Panc1 (cell line): Measurements from ENCODE around the gene PTPRO. TPM values are rescaled to one million over a fixed set of nuclear protein-coding genes. Genes with fewer than 3 reads are reported as not detected.

Experiments
- ATAC-seq: fragments of 200-7000 bp; cut with Tn5 transposase; 2 replicates; pipeline ENCODE4 v1.9.1; 2020; ENCODE audit warnings: mild to moderate bottlenecking, moderate library complexity
- BruUV-seq: library from RNA; stranded (reverse); fragments of 400-500 nt; replicated peaks from 2 replicates; lab custom pipeline; 2021; lab: Mats Ljungman, UMichigan
- CTCF ChIA-PET: fragments of 300-600 bp; sonication (Branson Sonifier 250); formaldehyde crosslinking; loops from one replicate; lab custom pipeline; 2022; ENCODE audit warnings: antibody characterized with exemption; lab: Charles Lee
- POLR2A ChIA-PET: fragments of 300-600 bp; sonication (Branson Sonifier 250); formaldehyde crosslinking; loops from one replicate; lab custom pipeline; 2022; ENCODE audit warnings: antibody characterized with exemption; lab: Charles Lee
- DNase-seq: peaks from one replicate; pipeline ENCODE4 v3.0.0-alpha.2; 2010; ENCODE audit warnings: low read depth, low spot score
- H3K27ac ChIP-seq: 2 replicates; pipeline ENCODE4 v1.5.1; 2011; ENCODE audit warnings: mild to moderate bottlenecking, low read length, inconsistent platforms
- H3K27me3 ChIP-seq: fragments of 200-500 bp; sonication (Bioruptor generic); 2 replicates; pipeline ENCODE4 v1.6.0; 2014; ENCODE audit warnings: low read length, inconsistent platforms; ENCODE audit not compliant: control insufficient read depth, insufficient read depth
- H3K36me3 ChIP-seq: fragments of 200-500 bp; sonication (Bioruptor generic); 2 replicates; pipeline ENCODE4 v1.5.1; 2014; ENCODE audit warnings: inconsistent platforms, mild to moderate bottlenecking, low read length, moderate library complexity; ENCODE audit not compliant: control insufficient read depth, insufficient read depth
- H3K4me1 ChIP-seq: 2 replicates; pipeline ENCODE4 v1.5.1; 2011; ENCODE audit warnings: inconsistent platforms, mild to moderate bottlenecking, low read length, moderate library complexity; ENCODE audit not compliant: control insufficient read depth, insufficient read depth
- H3K4me3 ChIP-seq, 2 experiments: 2 replicates each; pipeline ENCODE4 v1.5.1; 2011 to 2012; ENCODE audit warnings: low read depth in 2 of 2, low read length in 2 of 2, mild to moderate bottlenecking in 2 of 2, inconsistent platforms in 1 of 2, moderate library complexity in 1 of 2
- H3K9me3 ChIP-seq: fragments of 200-500 bp; sonication (Bioruptor generic); 2 replicates; pipeline ENCODE4 v1.5.1; 2014; ENCODE audit warnings: low read depth, mild to moderate bottlenecking, inconsistent platforms, low read length, moderate library complexity; ENCODE audit not compliant: control insufficient read depth, insufficient read depth
- POLR2AphosphoS5 ChIP-seq: IDR thresholded peaks from 2 replicates; pipeline ENCODE4 v1.6.1; 2012; ENCODE audit warnings: mild to moderate bottlenecking, low read depth, low read length, moderate library complexity
- SIN3A ChIP-seq: IDR thresholded peaks from 2 replicates; pipeline ENCODE4 v1.6.1; 2012; ENCODE audit warnings: low read depth, mild to moderate bottlenecking, low read length, moderate library complexity, borderline replicate concordance; ENCODE audit not compliant: insufficient read depth
- TCF7L2 ChIP-seq: IDR thresholded peaks from 2 replicates; pipeline ENCODE4 v1.6.1; 2011; ENCODE audit warnings: mild to moderate bottlenecking, low read depth, low read length, inconsistent platforms
- in situ Hi-C: cut with HindIII; loops from 2 replicates; pipeline ENCODE4 v1.10.0; 2016; ENCODE audit warnings: low sequenced_read_pairs, low pct_unique_long_range_greater_than_20kb
- intact Hi-C: fragments of 100-400 bp; cut with micrococcal nuclease; formaldehyde crosslinking; loops from one replicate; pipeline ENCODE4 v1.10.0; 2022; ENCODE audit not compliant: unreplicated experiment
- total RNA-seq: library from RNA; stranded (reverse); gene quantifications from one replicate; pipeline ENCODE4 v1.2.1, GENCODE V29; 2021; ENCODE audit not compliant: unreplicated experiment
- TF ChIP-seq, protein P1 (sequence below): fragments of 450-650 bp; IDR thresholded peaks from 2 replicates; pipeline ENCODE4 v1.5.1; 2017; ENCODE audit warnings: mild to moderate bottlenecking
- TF ChIP-seq, protein P2 (sequence below), 2 experiments: IDR thresholded peaks; 2 replicates each; pipeline ENCODE4 v1.6.1; 2011 to 2012; ENCODE audit warnings: low read depth in 2 of 2, control low read depth in 1 of 2, low read length in 1 of 2, mild to moderate bottlenecking in 1 of 2, moderate library complexity in 1 of 2; ENCODE audit not compliant: insufficient read depth in 1 of 2

The PTPRO gene
- total RNA-seq, 1 experiment from 2014 or later, result not detected

DNA sequence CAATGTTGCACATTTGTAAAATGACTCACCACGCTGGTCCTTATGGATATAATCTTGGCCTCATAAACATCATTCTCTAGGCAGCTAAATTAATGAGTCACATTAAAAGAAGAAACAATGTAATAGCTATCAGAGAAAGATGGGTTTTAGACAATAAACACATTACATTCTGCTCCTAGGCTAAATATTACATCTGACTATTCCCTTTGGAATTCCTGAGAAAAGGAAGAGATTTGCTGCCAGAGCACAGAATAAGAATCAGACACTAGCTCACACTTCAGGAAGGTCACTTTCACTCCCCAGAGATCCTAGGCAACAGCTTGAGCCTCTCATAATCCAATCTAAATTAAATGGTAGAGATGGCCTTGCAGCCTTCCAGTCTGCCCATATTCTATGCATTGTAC is 218.2 kb downstream of the PTPRO start:
- DNase-seq, result no peak
- H3K9me3 ChIP-seq, result no peaks in the 10 kb centered on the region
- intact Hi-C loops (no loop called here), in situ Hi-C loops (no loop called here)
- no peak overlapping the region for H3K27ac ChIP-seq
- no peak for ATAC-seq
- POLR2A ChIA-PET, result no interaction called here
- no peaks in the 10 kb centered on the region for H3K4me1 ChIP-seq
- TF ChIP-seq, protein P1, sequence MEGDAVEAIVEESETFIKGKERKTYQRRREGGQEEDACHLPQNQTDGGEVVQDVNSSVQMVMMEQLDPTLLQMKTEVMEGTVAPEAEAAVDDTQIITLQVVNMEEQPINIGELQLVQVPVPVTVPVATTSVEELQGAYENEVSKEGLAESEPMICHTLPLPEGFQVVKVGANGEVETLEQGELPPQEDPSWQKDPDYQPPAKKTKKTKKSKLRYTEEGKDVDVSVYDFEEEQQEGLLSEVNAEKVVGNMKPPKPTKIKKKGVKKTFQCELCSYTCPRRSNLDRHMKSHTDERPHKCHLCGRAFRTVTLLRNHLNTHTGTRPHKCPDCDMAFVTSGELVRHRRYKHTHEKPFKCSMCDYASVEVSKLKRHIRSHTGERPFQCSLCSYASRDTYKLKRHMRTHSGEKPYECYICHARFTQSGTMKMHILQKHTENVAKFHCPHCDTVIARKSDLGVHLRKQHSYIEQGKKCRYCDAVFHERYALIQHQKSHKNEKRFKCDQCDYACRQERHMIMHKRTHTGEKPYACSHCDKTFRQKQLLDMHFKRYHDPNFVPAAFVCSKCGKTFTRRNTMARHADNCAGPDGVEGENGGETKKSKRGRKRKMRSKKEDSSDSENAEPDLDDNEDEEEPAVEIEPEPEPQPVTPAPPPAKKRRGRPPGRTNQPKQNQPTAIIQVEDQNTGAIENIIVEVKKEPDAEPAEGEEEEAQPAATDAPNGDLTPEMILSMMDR, result no peak
- TF ChIP-seq TCF7L2, result no peak
- no peak for TF ChIP-seq SIN3A
- no peak for TF ChIP-seq POLR2AphosphoS5
- TF ChIP-seq, protein P2, sequence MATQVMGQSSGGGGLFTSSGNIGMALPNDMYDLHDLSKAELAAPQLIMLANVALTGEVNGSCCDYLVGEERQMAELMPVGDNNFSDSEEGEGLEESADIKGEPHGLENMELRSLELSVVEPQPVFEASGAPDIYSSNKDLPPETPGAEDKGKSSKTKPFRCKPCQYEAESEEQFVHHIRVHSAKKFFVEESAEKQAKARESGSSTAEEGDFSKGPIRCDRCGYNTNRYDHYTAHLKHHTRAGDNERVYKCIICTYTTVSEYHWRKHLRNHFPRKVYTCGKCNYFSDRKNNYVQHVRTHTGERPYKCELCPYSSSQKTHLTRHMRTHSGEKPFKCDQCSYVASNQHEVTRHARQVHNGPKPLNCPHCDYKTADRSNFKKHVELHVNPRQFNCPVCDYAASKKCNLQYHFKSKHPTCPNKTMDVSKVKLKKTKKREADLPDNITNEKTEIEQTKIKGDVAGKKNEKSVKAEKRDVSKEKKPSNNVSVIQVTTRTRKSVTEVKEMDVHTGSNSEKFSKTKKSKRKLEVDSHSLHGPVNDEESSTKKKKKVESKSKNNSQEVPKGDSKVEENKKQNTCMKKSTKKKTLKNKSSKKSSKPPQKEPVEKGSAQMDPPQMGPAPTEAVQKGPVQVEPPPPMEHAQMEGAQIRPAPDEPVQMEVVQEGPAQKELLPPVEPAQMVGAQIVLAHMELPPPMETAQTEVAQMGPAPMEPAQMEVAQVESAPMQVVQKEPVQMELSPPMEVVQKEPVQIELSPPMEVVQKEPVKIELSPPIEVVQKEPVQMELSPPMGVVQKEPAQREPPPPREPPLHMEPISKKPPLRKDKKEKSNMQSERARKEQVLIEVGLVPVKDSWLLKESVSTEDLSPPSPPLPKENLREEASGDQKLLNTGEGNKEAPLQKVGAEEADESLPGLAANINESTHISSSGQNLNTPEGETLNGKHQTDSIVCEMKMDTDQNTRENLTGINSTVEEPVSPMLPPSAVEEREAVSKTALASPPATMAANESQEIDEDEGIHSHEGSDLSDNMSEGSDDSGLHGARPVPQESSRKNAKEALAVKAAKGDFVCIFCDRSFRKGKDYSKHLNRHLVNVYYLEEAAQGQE (IDR thresholded peaks at IDR 0.05; ENCODE audit: insufficient read depth in 1 of 2, low read depth in 2 of 2, low read length in 1 of 2), result no peak
- no peak overlapping the region for H3K4me3 ChIP-seq
- CTCF ChIA-PET, result no interaction called here
- no peaks in the 10 kb centered on the region for H3K36me3 ChIP-seq
- no TSS peak for BruUV-seq
- no peaks in the 10 kb centered on the region for H3K27me3 ChIP-seq

DNA sequence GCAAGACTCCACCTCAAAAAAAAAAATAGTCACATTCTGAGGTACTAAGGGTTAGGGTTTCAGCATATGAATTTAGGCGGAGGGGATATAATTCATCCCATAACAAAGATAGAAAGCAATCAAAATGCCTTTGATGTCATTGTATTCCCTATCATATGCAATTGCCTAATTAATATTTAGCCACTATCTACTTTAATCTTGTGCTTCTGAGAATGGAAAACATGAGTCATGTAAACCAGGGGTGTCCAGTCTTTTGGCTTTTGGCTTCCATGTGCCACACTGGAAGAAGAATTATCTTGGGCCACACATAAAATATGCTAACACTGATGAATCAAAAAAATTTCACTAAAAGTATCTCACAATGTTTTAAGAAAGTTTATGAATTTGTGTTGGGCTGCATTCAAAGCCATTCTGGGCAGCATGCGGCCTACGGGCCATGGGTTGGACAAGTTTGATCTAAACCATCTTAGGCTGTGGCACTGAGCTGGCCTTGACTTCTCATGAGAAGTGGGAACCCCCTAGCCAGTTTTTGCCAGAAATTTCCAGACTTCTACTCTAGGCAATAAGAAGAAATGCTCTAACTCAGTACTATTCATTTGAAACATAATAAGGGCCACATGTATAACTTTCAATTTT is 219.8 kb downstream of the PTPRO start:
- no peaks in the 10 kb centered on the region for H3K4me1 ChIP-seq
- BruUV-seq, result no TSS peak
- ChIA-PET CTCF (no interaction called here), POLR2A (no interaction called here)
- in situ Hi-C loops, result no loop called here
- H3K36me3 ChIP-seq, result no peaks in the 10 kb centered on the region
- ATAC-seq, result no peak
- intact Hi-C loops, result no loop called here
- no peak overlapping the region for H3K4me3 ChIP-seq
- H3K9me3 ChIP-seq, result no peaks in the 10 kb centered on the region
- H3K27me3 ChIP-seq, result no peaks in the 10 kb centered on the region
- TF ChIP-seq SIN3A (no peak), POLR2AphosphoS5 (no peak), TCF7L2 (no peak)
- TF ChIP-seq, protein P1, result no peak
- TF ChIP-seq, protein P2 (IDR thresholded peaks at IDR 0.05; ENCODE audit: insufficient read depth in 1 of 2, low read depth in 2 of 2, low read length in 1 of 2), result no peak
- no peak for DNase-seq
- no peak overlapping the region for H3K27ac ChIP-seq
